ENCODE measurements around the gene TLL2. TPM values are rescaled to one million over a fixed set of nuclear protein-coding genes. Genes with fewer than 3 reads are reported as not detected.

Gene TLL2
- total and polyA plus RNA-seq, 12 donors = 0.10 to 0.40 (median 0.13) TPM; not detected in 6

DNA sequence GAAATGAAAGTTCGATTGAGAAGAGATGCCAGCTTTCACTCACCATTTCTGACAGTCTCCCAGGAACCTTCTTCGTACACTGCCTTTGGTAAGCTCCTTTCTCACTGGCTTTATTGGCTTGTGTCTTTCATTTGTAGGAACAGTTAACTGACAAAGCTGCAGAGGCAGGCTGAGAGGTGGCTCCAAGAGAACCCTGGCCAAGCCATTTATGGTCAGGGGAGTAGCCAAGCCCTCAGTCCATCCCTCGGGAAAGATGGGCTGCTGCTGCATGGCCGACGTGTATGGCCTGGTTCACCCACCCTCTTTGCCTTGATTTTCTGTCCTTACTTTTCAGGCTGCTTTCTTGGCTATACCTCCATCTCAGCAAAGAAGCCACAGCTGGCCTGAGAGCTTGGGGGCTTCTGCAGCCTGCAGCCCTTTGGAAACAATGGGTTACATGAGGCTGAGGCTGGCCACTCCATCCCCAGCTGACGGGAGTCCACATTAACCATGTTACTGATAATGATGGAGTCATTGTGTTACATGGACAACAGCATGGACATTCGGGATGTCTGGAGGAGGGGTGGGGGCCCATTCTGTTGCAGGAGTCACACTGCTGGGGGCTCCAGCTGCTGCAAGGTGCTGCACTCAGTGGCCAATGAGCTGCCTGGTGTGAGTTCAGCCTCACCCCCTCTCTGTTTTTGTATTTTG lies 154.7 kb downstream of the TLL2 start, which contains the start of gene OPALIN:
Gene OPALIN (minus strand): TSS at position 152 of the 690 bp plus-strand sequence. CDS start 106 bp downstream, at position 46.
- intact Hi-C loops (cut with DNase I) = no loop called here
- Histone ChIP-seq H3K36me3 (replicated peaks in 1 of 2) (no peaks in the 10 kb centered on the region), H3K27ac (no peak within 1 kb of the TSS), H3K4me3 (no peak within 1 kb of the TSS), H3K4me1 (replicated peaks in 1 of 2) (no peaks in the 10 kb centered on the region), H3K9me3 (replicated peaks in 1 of 3) (no peaks in the 10 kb centered on the region), H3K27me3 (peaks cover 5% of the 10 kb centered on the region)
- WGBS, 4 donors = 63 to 75% (median 67%) methylated on average over 7 of the region's 7 CpGs
- no peak for TF ChIP-seq POLR2A (IDR thresholded peaks at IDR 0.05)
- TF ChIP-seq, protein P1, sequence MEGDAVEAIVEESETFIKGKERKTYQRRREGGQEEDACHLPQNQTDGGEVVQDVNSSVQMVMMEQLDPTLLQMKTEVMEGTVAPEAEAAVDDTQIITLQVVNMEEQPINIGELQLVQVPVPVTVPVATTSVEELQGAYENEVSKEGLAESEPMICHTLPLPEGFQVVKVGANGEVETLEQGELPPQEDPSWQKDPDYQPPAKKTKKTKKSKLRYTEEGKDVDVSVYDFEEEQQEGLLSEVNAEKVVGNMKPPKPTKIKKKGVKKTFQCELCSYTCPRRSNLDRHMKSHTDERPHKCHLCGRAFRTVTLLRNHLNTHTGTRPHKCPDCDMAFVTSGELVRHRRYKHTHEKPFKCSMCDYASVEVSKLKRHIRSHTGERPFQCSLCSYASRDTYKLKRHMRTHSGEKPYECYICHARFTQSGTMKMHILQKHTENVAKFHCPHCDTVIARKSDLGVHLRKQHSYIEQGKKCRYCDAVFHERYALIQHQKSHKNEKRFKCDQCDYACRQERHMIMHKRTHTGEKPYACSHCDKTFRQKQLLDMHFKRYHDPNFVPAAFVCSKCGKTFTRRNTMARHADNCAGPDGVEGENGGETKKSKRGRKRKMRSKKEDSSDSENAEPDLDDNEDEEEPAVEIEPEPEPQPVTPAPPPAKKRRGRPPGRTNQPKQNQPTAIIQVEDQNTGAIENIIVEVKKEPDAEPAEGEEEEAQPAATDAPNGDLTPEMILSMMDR (IDR thresholded peaks at IDR 0.05) = no peak
- DNase-seq = no peak

DNA sequence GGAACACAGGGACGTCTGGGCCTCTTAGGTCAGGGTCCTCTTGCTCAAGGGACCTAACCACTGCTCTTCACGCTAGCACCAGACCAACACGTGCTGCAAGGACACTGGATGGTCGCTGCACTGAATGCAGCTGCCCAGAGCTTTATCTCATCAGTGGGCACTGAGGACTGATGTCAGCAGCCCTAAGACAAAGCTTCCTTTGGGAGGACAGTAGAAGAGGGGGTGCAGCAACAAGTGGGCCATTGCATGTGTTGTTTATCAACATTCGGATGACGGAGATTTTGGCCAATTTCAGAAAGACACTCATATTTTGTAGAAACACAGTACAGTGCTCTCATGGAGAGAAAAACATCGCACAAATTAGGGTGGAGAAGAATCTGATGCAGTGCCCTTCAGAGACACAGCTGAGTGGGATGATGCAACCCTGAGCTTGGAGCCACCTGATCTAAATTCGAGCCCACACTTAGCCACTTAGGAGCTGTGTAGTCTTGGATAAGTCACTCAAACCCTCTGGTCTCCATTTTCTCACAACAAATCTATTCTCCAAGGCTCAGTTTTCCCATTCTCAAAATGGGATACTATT lies 156.6 kb downstream of the TLL2 start:
- 45 to 62% (median 59%) methylated on average over 5 to 8 of the region's 8 CpGs for WGBS, 4 donors
- Histone ChIP-seq H3K4me1 (replicated peaks in 1 of 2) (no peaks in the 10 kb centered on the region), H3K36me3 (replicated peaks in 1 of 2) (no peaks in the 10 kb centered on the region), H3K4me3 (no peak overlapping the region), H3K9me3 (replicated peaks in 1 of 3) (no peaks in the 10 kb centered on the region), H3K27me3 (peaks cover 5% of the 10 kb centered on the region), H3K27ac (no peak overlapping the region)
- no peak for DNase-seq
- intact Hi-C loops (cut with DNase I) = no loop called here
- TF ChIP-seq, protein P1 (IDR thresholded peaks at IDR 0.05) = no peak
- no peak for TF ChIP-seq POLR2A (IDR thresholded peaks at IDR 0.05)

GRCh38 chr10:96352582-96352981 lies 161.1 kb downstream of the TLL2 start:
- 60 to 68% (median 63%) methylated on average over 4 of the region's 4 CpGs for WGBS, 4 donors
- Histone ChIP-seq H3K36me3 (replicated peaks in 1 of 2) (no peaks in the 10 kb centered on the region), H3K27me3 (peaks cover 13% of the 10 kb centered on the region), H3K4me3 (no peak overlapping the region), H3K4me1 (replicated peaks in 1 of 2) (no peaks in the 10 kb centered on the region), H3K27ac (no peak overlapping the region), H3K9me3 (replicated peaks in 1 of 3) (no peaks in the 10 kb centered on the region)
- no peak for DNase-seq
- intact Hi-C loops (cut with DNase I) = no loop called here
- TF ChIP-seq, protein P1 (IDR thresholded peaks at IDR 0.05) = no peak
- TF ChIP-seq POLR2A (IDR thresholded peaks at IDR 0.05) = no peak

DNA sequence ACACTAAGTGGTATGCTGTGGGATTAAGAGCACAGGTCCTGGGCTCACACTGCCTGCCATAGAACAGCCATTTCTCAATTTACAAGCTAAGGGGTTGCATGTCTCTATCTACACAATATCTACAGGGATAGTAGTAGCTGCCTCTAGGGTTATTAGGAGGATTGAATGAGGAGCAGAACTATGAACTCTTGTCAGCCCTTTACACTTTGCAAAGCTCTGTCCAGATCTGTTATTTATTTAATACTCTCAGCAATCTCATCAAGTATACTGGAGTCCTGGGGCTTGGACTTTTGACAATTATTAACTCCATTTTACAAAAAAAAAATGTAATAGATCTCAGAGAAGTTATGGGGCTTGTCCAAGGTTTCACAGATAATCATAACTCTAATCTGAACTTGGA lies 161.7 kb downstream of the TLL2 start:
- Histone ChIP-seq H3K36me3 (replicated peaks in 1 of 2) (no peaks in the 10 kb centered on the region), H3K4me1 (replicated peaks in 1 of 2) (no peaks in the 10 kb centered on the region), H3K9me3 (replicated peaks in 1 of 3) (no peaks in the 10 kb centered on the region), H3K4me3 (no peak overlapping the region), H3K27me3 (peaks cover 14% of the 10 kb centered on the region), H3K27ac (no peak overlapping the region)
- intact Hi-C loops (cut with DNase I) = no loop called here
- no peak for DNase-seq
- no peak for TF ChIP-seq POLR2A (IDR thresholded peaks at IDR 0.05)
- TF ChIP-seq, protein P1 (IDR thresholded peaks at IDR 0.05) = no peak

Data from adrenal gland (tissue), 12 donors.